Caki2 (cell line): ENCODE results near the gene HIP1R. TPM values are rescaled to one million over a fixed set of nuclear protein-coding genes. Genes with fewer than 3 reads are reported as not detected.
"Not testable (repeated sequence)": the region's sequence is repeated elsewhere in the genome, so short reads cannot be mapped to it uniquely, and the experiment has no call there.

ENCODE experiments used
- DNase-seq: peaks from one replicate; pipeline ENCODE4 v3.0.0-alpha.2; 2015; ENCODE audit warnings: low read depth
- in situ Hi-C: cut with HindIII; loops from 2 replicates; pipeline ENCODE4 v1.10.0; 2016; ENCODE audit warnings: low sequenced_read_pairs, low pct_unique_long_range_greater_than_20kb, mixed read lengths
- total RNA-seq: library from RNA; depleted of rRNA; stranded (reverse); fragments of >200 nt; shearing (Covaris generic); gene quantifications from 2 replicates; pipeline ENCODE4 v1.2.3, GENCODE V29; 2014; ENCODE audit warnings: low replicate concordance

The HIP1R gene
- total RNA-seq, 1 experiment from 2014 or later: 56.1 TPM

DNA sequence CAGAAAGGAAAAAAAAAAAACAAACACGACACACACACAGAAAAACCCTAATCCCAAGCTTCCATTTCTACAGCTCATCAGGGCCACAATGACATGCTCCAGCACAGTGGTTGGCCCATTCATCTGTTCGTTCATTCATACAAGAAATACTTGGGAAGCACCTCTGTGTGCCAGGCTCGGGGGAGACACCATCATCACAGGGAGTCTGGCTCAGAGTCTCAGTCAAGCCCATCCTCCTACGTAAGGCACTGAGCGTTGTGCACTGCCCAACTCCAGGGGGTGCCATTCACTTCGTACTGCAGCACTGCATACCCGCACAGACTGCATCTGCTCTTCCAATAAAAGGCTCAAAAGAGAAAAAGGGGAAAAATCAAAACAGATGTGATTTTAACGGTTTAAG is 45.4 kb downstream of the HIP1R start:
- no peak for DNase-seq
- in situ Hi-C loops: no loop called here

DNA sequence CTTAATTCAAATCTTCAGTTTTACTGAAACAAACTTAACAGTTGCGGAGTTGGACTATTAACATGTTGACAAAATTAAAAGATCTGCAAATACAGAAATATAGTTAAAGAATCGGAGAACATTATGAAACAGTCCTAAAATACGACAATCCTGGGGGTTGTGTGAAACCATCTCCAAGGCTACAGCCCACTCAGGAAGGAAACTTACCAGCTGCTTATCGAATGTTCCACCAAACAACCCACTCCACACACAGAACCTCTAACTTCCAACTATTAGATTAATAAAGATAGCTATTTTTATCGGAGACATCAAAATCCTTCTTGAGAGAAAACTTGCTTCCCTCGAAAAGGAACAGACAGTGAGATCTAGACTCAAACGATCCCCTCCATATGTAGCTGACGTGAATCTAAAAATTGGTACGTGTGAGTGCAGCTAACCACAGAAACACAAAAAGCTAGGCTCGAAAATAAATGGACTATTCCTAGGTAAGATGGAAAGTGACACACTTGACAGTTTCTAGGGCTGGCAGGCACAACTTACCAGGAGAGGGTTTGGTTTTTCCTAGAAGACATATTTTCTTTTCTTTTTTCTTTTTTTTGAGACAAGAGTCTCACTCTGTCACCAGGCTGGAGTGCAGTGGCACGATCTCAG is 47.8 kb downstream of the HIP1R start:
- DNase-seq: no peak
- in situ Hi-C loops: no loop called here

DNA sequence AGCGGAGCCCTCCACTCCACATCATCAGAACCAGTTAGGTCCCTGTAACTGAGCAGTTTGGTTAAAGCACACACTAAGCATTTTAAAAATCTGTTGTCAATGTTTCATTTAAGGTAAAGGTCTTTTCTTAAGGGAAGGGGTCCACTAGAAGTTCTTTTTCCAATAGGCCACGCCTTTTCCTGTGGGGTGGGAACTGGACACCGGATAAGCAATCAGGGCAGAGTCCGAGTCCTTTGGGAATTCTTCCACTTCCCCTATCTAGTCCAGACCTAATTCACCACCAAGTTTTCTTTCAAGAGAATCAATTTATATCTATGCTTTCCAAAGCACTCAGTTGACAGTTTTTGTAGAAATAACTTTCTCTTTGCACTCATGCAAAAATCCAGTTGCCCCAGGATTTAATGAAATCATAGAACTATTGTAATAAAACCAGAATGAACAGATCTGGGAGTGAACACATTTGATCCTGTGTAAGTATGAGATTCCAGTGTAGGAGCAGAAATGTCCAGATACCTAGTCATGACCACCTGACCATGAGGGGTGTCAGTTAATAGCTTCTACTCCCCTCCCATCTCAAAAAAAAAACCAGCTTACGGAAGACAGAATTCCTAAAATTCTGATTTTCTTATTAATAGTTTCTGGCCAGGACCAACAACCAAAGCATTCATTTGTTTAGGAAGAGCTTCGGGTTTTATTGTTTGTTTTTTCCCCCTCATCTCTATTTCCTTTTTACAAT is 49.0 kb downstream of the HIP1R start:
- DNase-seq: no peak
- in situ Hi-C loops: no loop called here

DNA sequence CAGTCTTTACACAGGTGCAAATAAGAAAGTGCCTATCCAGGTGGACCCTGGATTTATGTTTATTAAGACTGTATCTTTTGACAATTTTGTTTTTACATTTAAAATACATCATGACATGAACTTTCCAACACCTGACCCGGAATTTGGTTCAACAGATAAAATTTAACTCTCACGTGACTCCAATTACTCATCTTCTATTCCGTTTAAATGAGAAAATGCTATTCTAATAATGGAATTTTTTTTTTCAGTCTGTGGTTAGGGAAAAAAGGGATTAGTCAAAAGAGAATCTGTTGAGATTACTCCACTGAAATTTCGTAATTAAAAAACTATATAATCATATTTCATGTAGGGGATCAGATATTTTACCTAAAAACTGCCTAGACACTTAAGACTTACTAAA is 49.6 kb downstream of the HIP1R start:
- in situ Hi-C loops: no loop called here
- DNase-seq: no peak

DNA sequence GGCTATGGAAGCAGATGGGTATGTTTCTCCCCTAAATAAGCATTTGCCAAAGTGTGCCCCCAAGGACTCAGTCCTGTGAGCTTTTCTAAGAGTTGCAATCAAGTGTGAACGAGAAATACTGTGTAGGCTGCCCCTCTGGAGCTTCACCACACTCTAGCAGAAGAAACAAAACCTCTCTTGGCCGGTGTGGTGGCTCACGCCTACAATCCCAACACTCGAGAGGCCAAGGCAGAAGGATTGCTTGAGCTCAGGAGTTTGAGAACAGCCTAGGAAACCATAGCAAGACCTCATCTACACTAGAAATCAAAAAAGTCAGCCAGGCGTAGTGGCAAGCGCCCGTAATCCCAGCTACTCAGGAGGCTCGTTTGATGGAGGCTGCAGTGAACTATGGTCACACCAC is 50.9 kb downstream of the HIP1R start:
- in situ Hi-C loops: no loop called here
- no peak for DNase-seq

DNA sequence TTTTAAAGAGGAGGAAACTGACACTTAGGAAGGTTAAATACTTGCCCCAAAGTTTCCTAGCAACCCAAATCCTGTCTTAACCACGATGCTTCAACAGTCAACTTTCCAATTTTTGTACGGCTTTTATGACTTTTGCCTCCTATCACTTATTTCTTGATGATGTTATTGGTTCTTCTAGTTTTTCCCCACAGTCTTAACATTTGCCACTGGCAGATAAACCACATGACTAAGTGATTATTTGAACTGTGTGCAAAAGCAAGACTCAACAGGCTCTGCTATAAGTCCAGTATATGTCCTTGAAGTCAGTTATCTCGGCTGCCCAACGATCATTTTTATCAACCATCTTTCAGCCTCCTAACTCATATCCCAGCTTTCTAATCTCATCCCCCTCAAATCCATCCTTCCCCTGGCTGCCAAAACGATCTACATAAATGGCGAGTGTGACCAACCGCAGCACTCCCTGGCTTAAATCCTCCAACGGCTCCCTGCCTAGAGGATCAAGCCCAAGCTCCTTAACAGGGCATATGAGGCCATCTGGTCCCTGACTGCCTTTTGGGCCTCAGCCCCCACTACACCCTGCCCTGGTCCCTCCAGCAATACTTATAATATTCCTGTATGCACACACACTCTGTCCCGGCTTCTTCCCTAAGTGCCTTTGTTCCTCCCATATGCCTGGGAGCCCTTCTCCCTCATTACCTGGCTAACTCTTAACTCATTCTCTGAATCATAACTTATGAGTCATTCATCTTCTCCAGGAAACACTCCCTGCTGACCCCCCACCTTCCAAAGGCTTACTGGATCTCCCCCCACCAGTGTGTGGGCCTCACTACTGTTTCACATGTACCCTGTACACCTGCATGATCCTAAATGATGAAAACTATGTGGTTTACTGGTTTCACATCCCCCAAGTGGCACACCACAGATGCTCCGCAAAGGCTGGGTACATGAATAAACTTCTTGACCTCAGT is 51.9 kb downstream of the HIP1R start:
- in situ Hi-C loops: no loop called here
- peak; percentile 84 for DNase-seq

DNA sequence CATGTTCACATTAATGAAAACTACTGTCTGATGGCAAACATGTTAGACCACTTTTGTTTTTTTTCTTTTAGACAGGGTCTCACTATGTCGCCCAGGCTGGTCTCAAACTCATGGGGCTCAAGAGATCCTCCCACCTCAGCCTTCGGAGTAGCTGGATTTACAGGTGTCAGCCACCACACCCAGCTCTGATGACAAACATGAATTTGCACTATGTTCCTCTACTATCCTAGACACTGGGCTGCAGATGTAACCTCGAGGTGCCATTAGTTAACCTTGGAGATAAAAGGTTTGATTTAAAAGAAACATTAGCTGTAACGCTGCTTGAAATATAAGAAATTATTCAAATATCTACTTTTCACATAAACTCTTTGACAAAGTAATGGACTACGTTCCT is 52.6 kb downstream of the HIP1R start:
- DNase-seq: no peak
- in situ Hi-C loops: no loop called here

DNA sequence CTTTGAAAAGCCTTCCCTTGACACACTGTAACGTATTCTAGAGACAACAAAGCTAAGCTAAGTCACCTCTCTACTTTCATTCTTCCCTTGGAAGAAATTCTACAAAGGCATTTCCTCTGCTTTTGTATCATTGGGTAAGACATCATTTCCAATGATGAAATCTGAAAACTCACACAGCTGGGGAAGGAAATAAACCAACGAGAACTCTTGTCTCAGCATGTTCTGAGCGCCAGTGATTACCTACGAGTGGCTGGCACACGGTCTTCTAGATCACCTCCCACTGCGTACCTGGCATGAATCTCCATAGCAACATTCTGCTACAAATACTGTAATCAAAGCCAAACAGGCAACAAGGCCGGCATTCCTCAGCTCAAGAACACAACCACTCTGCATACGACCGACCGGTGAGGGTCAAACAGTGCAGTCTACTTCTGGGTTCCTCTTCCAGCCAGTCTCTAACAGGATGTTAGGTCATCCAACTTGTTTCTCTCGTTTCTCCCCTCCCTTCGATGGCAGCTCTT is 53.0 kb downstream of the HIP1R start:
- in situ Hi-C loops: no loop called here

DNA sequence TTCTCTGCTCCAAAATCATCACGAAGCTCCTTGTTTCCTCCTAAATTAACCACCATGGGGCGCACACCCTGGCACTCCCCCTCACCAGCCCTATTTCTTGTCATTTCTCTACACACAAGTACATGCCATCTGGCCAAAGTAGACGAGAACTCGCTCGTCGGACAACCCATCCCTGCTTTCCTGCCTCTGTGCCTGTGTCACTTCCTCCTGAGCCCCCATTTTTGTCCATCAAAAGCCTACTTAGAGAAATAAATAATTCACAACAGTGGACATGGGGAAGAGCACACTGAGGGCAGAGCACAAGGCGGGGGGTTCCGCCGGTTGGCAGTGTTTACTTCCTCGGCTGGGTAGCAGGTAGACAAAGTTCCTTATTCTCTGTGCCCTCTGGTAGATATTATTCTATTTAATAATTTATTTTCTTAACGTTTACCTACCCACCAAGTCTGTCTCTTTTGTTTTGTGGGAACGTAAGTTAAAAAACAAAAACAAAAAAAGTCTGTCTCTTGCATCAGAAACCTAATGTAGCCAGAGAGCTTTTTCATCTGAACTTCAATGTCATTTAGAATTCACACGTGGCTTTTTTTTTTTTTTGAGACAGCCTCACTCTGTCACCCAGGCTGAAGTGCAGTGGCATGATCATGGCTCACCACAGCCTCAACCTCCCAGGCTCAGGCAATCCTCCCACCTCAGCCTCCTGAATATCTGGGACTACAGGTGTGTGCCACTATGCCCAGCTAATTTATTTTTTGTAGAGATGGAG is 54.7 kb downstream of the HIP1R start:
- in situ Hi-C loops: no loop called here
- no peak for DNase-seq

More for the DNA sequence above, 53.0 kb downstream of the HIP1R start:
- peak; percentile 83 for DNase-seq

DNA sequence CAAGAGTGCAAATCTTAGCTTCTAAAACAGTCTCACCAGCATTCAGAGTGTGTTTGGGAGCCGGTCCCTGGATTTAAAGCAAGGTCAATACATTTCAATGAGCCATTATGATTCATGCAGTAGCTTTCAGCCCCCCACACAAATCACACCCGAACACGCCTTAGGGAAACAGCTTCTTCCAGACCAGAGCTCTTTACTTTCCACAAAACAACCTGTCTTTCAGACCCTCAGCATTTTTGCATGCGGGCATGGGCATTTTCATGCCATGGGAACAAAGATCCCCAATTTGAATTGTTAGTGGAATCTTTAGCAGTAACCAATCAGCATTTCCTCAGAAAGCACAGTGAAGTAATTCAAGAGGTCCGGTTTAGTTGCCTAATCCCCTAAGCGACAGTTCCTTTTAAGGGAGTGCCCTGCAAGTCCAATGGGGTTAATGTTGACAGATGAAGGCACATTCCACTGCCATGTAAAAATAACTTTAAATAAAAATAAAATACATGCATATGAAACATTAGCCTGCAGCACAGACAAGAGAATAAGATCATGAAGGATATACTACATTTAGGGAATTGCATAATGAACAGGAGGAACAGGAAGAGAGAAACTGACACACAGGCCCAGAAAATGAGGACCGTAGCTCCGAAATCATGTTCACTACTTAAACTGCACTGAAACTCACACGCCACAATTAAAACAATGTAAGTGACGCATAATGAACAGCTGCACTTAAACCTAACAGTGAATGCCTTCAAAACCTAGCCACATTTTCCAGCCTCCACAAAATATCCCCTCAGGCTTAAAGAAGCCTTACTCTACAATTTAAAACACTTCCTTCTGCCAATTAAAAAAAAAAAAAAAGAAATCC is 56.6 kb downstream of the HIP1R start:
- in situ Hi-C loops: no loop called here
- DNase-seq: no peak

DNA sequence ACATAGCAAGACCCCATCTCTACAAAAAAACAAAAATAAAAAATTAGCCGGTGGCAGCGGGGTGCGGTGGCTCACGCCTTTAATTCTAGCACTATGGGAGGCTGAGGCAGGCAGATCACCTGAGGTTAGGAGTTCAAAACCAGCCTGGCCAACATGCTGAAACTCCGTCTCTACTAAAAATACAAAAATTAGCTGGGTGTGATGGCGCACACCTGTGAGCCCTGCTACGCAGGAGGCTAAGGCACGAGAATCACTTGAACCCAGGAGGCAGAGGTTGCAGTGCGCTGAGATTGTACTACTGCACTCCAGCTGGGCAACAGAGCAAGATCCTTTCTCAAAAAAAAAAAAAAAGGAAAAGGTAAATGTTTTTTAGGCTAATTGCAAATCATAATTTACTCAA is 57.5 kb downstream of the HIP1R start:
- in situ Hi-C loops, DNase-seq: not testable (repeated sequence)

DNA sequence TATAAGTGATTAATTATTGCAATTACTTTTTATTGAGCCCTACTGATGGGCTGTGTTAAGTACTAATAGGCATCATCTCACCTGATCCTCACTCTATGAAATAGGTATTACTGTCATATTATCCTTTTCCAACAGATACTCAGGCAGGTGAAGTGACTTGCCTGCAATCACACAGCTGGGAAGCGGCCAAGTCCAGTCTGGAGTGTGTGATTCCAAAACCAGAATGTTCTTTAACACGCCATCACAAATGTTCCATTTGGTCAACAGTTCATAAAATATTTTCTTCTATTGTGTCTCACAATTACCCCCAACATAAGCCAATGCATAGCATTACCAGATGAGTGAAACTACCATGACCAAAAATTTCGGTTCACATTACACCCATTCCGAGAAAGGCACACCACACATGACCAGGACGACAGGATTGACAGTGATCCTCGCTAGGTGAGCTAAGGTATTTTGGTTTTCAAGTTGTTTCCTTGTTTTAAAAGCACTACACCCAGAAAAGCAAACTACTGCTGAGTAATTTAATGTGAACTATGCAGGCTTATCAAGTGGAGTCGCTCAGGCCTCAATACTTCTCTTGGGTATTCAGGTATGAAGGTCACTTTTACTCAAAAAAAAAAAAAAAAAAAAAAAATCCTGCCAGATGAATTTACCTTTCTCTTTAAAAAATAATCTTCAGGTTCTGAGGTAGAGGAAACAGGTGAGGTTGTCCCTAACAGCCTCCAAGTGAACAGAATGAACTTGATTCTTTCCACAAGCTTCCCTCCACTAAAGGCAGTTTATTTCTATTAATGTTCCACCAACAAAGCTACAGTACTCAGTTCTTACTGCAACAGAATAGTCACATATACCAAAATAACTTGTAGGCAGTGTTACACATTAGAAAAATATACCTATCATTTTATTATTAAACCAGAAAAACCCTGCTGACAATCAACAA is 58.2 kb downstream of the HIP1R start:
- in situ Hi-C loops: no loop called here
- DNase-seq: no peak

DNA sequence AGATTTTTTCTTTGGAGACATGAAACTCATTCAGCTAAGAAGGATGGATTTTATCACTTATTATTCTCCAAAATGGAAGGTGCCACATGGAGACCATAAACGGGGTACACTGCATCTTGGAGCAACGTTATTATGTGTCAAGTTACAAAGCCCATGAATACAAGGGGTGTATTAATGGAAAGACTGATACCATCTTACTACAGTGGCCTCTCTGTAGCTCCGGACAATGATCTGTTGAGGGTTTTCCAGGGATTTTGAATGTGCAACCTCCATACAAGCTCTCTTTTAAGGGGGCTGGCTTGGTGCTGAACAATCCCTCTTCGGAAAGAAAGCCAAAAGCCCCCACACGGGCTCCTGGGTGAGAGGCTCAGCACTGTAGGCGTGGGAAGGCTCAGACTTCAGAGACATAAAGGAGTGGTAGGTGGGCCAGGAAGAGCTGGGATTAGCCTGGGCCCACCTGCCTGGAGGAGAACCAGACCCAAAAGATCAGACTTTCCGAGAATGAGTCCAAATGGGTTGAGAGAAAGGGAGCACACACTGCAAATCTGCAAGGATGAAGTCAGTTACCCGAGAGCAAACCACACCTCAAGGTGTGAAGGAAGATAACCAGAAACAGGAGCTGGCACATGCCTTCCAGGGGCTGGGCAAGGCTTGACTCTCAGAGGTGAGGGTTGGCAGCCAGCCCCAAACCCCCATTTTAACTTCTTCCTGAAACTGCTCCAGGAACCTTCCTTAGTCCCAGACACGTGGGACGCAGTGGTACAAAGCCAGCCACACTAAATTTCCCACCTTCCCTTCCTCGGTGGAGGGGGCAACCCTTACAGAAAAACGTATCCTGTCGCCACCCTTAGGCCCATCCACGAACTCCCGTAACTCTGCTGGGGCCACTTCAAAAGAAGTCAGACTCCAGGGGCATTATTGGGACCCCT is 59.2 kb downstream of the HIP1R start:
- peak; percentile 28 for DNase-seq
- in situ Hi-C loops: no loop called here

DNA sequence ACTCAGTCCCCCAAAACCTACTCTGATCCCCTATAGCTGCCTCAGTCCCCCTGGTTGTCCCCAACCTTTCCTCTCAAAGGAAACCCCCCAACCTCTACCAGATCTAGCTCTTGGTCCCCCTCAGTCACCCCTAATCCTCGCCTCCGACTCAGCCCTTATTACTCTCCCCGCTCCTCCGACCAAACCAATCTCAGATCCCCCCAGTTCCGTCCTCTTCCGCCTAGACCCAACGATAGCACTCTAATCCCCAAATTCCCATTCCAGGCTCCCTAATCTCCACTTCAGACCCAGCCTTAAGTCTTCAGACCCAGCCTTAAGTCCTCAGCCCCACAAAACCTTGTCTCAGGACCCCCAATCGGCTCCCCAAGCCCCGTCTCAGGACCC is 60.1 kb downstream of the HIP1R start:
- in situ Hi-C loops: no loop called here
- no peak for DNase-seq
